HepG2 (cell line): ENCODE results near the gene MAP2K6. TPM values are rescaled to one million over a fixed set of nuclear protein-coding genes. Genes with fewer than 3 reads are reported as not detected.

Experiments used
- GFI1 ChIP-seq: sonication (generic); formaldehyde crosslinking; IDR thresholded peaks from 2 replicates; pipeline ENCODE4 v1.5.0; 2020; ENCODE audit warnings: missing genetic modification reagents, mild to moderate bottlenecking, borderline replicate concordance
- HDAC2 ChIP-seq: sonication (generic); formaldehyde crosslinking; IDR thresholded peaks from 2 replicates; pipeline ENCODE4 v1.4.0; 2020; ENCODE audit warnings: missing genetic modification reagents
- MYC ChIP-seq: sonication (generic); formaldehyde crosslinking; IDR thresholded peaks from 2 replicates; pipeline ENCODE4 v1.9.0; 2021; ENCODE audit warnings: missing genetic modification reagents, borderline replicate concordance
- ZBTB20 ChIP-seq: sonication (generic); formaldehyde crosslinking; IDR thresholded peaks from 2 replicates; pipeline ENCODE4 v1.8.1; 2023; ENCODE audit warnings: missing genetic modification reagents, low read depth, mild to moderate bottlenecking, borderline replicate concordance
- ZBTB7B ChIP-seq: sonication (generic); formaldehyde crosslinking; IDR thresholded peaks from 2 replicates; pipeline ENCODE4 v1.4.0; 2020; ENCODE audit warnings: missing genetic modification reagents
- ZNF430 ChIP-seq: sonication (generic); formaldehyde crosslinking; IDR thresholded peaks from 2 replicates; pipeline ENCODE4 v1.9.0; 2021; ENCODE audit warnings: mild to moderate bottlenecking, missing genetic modification reagents
- polyA plus RNA-seq, 8 experiments: library from polyadenylated mRNA; depleted of rRNA in 3 of 8; stranded (reverse) in 7 of 8; unstranded in 1 of 8; fragments of >200 nt; fragmentation: Illumina TruSeq in 4 of 8; extraction: Trizol in 4 of 8; gene quantifications; 2 replicates each; pipeline versions ENCODE4 v1.2.1 to v1.2.3, GENCODE V29; 2011 to 2016; ENCODE audit warnings: low read depth in 4 of 8, missing spikeins in 1 of 8, mixed read lengths in 1 of 8; ENCODE audit not compliant: insufficient read depth in 1 of 8
- total RNA-seq, 5 experiments: library from RNA; depleted of rRNA; stranded (reverse); fragments of >200 nt; fragmentation: Illumina TruSeq; extraction: Trizol; gene quantifications; 2 replicates each; pipeline ENCODE4 v1.2.3, GENCODE V29; 2016; ENCODE audit warnings: low read depth in 1 of 5
- TF ChIP-seq, protein P1 (sequence below): IDR thresholded peaks from 2 replicates; pipeline ENCODE4 v1.4.0; 2020; ENCODE audit warnings: mild to moderate bottlenecking, missing genetic modification reagents
- TF ChIP-seq, protein P2 (sequence below): sonication (generic); formaldehyde crosslinking; IDR thresholded peaks from 2 replicates; pipeline ENCODE4 v1.4.0; 2020; ENCODE audit warnings: mild to moderate bottlenecking, missing genetic modification reagents
- TF ChIP-seq, protein P3 (sequence below): IDR thresholded peaks from 2 replicates; pipeline ENCODE4 v1.6.1; 2016; ENCODE audit warnings: missing compliant biosample characterization, missing genetic modification reagents, borderline replicate concordance
- TF ChIP-seq, protein P4 (sequence below): sonication (generic); formaldehyde crosslinking; IDR thresholded peaks from 2 replicates; pipeline ENCODE4 v1.5.1; 2020; ENCODE audit warnings: mild to moderate bottlenecking, moderate library complexity, missing genetic modification reagents
- TF ChIP-seq, protein P5 (sequence below): sonication (generic); formaldehyde crosslinking; IDR thresholded peaks from 2 replicates; pipeline ENCODE4 v1.9.0; 2021; ENCODE audit warnings: missing genetic modification reagents, mild to moderate bottlenecking, borderline replicate concordance
- TF ChIP-seq, protein P6 (sequence below): sonication (generic); formaldehyde crosslinking; IDR thresholded peaks from 2 replicates; pipeline ENCODE4 v1.4.0; 2020; ENCODE audit warnings: missing genetic modification reagents, mild to moderate bottlenecking, borderline replicate concordance

MAP2K6 gene
- total and polyA plus RNA-seq, 2 of the 13 experiments (the other 11 are each of a cell fraction or from before 2014, with no cell fraction given), result 5.1 to 33.6 TPM

DNA sequence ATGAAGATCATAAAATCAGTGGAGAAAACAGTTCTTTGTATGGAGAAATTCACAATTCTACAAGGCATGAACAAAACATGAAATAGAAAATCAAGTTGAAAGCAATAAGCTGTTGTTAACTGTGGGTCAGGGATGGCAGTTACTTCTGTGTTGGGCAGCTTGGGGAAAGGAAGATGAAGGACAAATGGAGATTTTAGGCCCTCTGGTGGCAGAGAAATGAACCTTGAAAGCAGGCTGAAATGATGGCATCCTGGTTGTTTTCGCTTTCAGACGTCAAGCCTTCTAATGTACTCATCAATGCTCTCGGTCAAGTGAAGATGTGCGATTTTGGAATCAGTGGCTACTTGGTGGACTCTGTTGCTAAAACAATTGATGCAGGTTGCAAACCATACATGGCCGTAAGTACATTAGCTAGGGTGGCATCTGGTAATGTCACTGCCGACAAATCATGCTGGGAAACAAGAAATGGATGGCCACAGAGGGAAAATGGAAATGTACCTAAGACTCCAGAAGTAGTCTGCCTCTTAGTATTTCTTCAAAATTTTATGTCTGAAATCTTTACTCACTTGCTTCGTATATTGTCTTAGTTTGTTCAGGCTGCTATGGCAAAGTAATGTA is 108.9 kb downstream of the MAP2K6 start (continued):
- TF ChIP-seq, protein P1, sequence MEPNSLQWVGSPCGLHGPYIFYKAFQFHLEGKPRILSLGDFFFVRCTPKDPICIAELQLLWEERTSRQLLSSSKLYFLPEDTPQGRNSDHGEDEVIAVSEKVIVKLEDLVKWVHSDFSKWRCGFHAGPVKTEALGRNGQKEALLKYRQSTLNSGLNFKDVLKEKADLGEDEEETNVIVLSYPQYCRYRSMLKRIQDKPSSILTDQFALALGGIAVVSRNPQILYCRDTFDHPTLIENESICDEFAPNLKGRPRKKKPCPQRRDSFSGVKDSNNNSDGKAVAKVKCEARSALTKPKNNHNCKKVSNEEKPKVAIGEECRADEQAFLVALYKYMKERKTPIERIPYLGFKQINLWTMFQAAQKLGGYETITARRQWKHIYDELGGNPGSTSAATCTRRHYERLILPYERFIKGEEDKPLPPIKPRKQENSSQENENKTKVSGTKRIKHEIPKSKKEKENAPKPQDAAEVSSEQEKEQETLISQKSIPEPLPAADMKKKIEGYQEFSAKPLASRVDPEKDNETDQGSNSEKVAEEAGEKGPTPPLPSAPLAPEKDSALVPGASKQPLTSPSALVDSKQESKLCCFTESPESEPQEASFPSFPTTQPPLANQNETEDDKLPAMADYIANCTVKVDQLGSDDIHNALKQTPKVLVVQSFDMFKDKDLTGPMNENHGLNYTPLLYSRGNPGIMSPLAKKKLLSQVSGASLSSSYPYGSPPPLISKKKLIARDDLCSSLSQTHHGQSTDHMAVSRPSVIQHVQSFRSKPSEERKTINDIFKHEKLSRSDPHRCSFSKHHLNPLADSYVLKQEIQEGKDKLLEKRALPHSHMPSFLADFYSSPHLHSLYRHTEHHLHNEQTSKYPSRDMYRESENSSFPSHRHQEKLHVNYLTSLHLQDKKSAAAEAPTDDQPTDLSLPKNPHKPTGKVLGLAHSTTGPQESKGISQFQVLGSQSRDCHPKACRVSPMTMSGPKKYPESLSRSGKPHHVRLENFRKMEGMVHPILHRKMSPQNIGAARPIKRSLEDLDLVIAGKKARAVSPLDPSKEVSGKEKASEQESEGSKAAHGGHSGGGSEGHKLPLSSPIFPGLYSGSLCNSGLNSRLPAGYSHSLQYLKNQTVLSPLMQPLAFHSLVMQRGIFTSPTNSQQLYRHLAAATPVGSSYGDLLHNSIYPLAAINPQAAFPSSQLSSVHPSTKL (CRISPR knock-in tag), result peak; percentile 38; the same call in 1 of the 2 replicates
- TF ChIP-seq, protein P2, sequence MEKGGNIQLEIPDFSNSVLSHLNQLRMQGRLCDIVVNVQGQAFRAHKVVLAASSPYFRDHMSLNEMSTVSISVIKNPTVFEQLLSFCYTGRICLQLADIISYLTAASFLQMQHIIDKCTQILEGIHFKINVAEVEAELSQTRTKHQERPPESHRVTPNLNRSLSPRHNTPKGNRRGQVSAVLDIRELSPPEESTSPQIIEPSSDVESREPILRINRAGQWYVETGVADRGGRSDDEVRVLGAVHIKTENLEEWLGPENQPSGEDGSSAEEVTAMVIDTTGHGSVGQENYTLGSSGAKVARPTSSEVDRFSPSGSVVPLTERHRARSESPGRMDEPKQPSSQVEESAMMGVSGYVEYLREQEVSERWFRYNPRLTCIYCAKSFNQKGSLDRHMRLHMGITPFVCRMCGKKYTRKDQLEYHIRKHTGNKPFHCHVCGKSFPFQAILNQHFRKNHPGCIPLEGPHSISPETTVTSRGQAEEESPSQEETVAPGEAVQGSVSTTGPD (CRISPR knock-in tag), result no peak
- TF ChIP-seq, protein P3, sequence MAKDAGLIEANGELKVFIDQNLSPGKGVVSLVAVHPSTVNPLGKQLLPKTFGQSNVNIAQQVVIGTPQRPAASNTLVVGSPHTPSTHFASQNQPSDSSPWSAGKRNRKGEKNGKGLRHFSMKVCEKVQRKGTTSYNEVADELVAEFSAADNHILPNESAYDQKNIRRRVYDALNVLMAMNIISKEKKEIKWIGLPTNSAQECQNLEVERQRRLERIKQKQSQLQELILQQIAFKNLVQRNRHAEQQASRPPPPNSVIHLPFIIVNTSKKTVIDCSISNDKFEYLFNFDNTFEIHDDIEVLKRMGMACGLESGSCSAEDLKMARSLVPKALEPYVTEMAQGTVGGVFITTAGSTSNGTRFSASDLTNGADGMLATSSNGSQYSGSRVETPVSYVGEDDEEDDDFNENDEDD (CRISPR knock-in tag), result no peak
- no peak for TF ChIP-seq ZBTB20 (CRISPR knock-in tag)
- TF ChIP-seq, protein P4, sequence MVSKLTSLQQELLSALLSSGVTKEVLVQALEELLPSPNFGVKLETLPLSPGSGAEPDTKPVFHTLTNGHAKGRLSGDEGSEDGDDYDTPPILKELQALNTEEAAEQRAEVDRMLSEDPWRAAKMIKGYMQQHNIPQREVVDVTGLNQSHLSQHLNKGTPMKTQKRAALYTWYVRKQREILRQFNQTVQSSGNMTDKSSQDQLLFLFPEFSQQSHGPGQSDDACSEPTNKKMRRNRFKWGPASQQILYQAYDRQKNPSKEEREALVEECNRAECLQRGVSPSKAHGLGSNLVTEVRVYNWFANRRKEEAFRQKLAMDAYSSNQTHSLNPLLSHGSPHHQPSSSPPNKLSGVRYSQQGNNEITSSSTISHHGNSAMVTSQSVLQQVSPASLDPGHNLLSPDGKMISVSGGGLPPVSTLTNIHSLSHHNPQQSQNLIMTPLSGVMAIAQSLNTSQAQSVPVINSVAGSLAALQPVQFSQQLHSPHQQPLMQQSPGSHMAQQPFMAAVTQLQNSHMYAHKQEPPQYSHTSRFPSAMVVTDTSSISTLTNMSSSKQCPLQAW, result no peak
- TF ChIP-seq ZBTB7B (CRISPR knock-in tag), result no peak
- TF ChIP-seq, protein P5, sequence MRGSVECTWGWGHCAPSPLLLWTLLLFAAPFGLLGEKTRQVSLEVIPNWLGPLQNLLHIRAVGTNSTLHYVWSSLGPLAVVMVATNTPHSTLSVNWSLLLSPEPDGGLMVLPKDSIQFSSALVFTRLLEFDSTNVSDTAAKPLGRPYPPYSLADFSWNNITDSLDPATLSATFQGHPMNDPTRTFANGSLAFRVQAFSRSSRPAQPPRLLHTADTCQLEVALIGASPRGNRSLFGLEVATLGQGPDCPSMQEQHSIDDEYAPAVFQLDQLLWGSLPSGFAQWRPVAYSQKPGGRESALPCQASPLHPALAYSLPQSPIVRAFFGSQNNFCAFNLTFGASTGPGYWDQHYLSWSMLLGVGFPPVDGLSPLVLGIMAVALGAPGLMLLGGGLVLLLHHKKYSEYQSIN (CRISPR knock-in tag), result no peak
- 0 out of 2 replicates have a peak, but pooled peaks have one; percentile 17 for TF ChIP-seq HDAC2
- no peak for TF ChIP-seq GFI1 (CRISPR knock-in tag)
- TF ChIP-seq, protein P6, sequence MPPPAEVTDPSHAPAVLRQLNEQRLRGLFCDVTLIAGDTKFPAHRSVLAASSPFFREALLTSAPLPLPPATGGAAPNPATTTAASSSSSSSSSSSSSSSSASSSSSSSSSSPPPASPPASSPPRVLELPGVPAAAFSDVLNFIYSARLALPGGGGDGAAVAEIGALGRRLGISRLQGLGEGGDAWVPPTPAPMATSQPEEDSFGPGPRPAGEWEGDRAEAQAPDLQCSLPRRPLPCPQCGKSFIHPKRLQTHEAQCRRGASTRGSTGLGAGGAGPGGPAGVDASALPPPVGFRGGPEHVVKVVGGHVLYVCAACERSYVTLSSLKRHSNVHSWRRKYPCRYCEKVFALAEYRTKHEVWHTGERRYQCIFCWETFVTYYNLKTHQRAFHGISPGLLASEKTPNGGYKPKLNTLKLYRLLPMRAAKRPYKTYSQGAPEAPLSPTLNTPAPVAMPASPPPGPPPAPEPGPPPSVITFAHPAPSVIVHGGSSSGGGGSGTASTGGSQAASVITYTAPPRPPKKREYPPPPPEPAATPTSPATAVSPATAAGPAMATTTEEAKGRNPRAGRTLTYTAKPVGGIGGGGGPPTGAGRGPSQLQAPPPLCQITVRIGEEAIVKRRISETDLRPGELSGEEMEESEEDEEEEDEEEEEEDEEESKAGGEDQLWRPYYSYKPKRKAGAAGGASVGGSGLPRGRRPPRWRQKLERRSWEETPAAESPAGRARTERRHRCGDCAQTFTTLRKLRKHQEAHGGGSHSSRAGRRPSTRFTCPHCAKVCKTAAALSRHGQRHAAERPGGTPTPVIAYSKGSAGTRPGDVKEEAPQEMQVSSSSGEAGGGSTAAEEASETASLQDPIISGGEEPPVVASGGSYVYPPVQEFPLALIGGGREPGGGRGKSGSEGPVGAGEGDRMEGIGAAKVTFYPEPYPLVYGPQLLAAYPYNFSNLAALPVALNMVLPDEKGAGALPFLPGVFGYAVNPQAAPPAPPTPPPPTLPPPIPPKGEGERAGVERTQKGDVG (CRISPR knock-in tag), result no peak
- no peak for TF ChIP-seq MYC (CRISPR knock-in tag)
- TF ChIP-seq ZNF430 (CRISPR knock-in tag), result no peak
